Fibroblast of skin of left quadriceps (primary cell): Measurements from ENCODE around the gene GRAP.

Experiments used
- DNase-seq, 2 experiments: peaks; one replicate each; pipeline ENCODE4 v3.0.0-alpha.2; 2013; ENCODE audit warnings: low read depth in 2 of 2

The GRAP gene

GRCh38 chr17:19018600-19018950 lies 28.2 kb downstream of the GRAP start:
- DNase-seq = no peak

GRCh38 chr17:19017804-19018599 lies 28.8 kb downstream of the GRAP start:
- DNase-seq = no peak

GRCh38 chr17:19017401-19017800 lies 29.4 kb downstream of the GRAP start:
- DNase-seq = no peak

- no peak for DNase-seq
Observed at GRCh38 chr17:19016881-19017280, 29.9 kb downstream of the GRAP start.

GRCh38 chr17:19016297-19016696 lies 30.5 kb downstream of the GRAP start:
- no peak for DNase-seq

GRCh38 chr17:19015428-19015827 lies 31.3 kb downstream of the GRAP start:
- DNase-seq = no peak

GRCh38 chr17:19014628-19015215 lies 32.0 kb downstream of the GRAP start:
- no peak for DNase-seq

GRCh38 chr17:19013806-19014627 lies 32.7 kb downstream of the GRAP start:
- no peak for DNase-seq

GRCh38 chr17:19013226-19013625 lies 33.5 kb downstream of the GRAP start:
- DNase-seq = no peak

GRCh38 chr17:19012171-19013080 lies 34.3 kb downstream of the GRAP start:
- DNase-seq = no peak

- no peak for DNase-seq
Observed at GRCh38 chr17:19011581-19011980, 35.2 kb downstream of the GRAP start.

GRCh38 chr17:19010729-19011505 lies 35.8 kb downstream of the GRAP start:
- no peak for DNase-seq

GRCh38 chr17:19009970-19010369 lies 36.8 kb downstream of the GRAP start:
- DNase-seq = no peak

GRCh38 chr17:19006698-19007097 lies 40.1 kb downstream of the GRAP start:
- DNase-seq = no peak

- DNase-seq = no peak
Observed at GRCh38 chr17:19005789-19006430, 40.8 kb downstream of the GRAP start.

GRCh38 chr17:19005137-19005773 lies 41.5 kb downstream of the GRAP start:
- no peak for DNase-seq

- DNase-seq = no peak
Observed at GRCh38 chr17:19004421-19005136, 42.2 kb downstream of the GRAP start, which contains the start of gene FAM83G. FAM83G (minus strand) TSS chr17:19004764; CDS start chr17:19004041, 723 bp downstream.

- no peak for DNase-seq
Observed at GRCh38 chr17:19003543-19004420, 43.0 kb downstream of the GRAP start.
